Upper lobe of left lung (tissue), 4 donors: ENCODE data around the gene SYT9.

ENCODE experiments used
- POLR2A ChIP-seq, 4 donors: fragments of 450-650 bp; IDR thresholded peaks; one replicate each; pipeline ENCODE4 v1.5.1; 2016 to 2017; ENCODE audit warnings: antibody characterized with exemption in 4 of 4, mild to moderate bottlenecking in 2 of 4
- TF ChIP-seq, protein P1 (sequence below), 6 experiments: fragments of 450-650 bp in 4 of 6; fragments of 200-600 bp in 2 of 6; sonication (generic) in 2 of 6; IDR thresholded peaks; one replicate each; pipeline ENCODE4 v1.5.1; 2016 to 2019; ENCODE audit warnings: antibody characterized with exemption in 6 of 6

DNA sequence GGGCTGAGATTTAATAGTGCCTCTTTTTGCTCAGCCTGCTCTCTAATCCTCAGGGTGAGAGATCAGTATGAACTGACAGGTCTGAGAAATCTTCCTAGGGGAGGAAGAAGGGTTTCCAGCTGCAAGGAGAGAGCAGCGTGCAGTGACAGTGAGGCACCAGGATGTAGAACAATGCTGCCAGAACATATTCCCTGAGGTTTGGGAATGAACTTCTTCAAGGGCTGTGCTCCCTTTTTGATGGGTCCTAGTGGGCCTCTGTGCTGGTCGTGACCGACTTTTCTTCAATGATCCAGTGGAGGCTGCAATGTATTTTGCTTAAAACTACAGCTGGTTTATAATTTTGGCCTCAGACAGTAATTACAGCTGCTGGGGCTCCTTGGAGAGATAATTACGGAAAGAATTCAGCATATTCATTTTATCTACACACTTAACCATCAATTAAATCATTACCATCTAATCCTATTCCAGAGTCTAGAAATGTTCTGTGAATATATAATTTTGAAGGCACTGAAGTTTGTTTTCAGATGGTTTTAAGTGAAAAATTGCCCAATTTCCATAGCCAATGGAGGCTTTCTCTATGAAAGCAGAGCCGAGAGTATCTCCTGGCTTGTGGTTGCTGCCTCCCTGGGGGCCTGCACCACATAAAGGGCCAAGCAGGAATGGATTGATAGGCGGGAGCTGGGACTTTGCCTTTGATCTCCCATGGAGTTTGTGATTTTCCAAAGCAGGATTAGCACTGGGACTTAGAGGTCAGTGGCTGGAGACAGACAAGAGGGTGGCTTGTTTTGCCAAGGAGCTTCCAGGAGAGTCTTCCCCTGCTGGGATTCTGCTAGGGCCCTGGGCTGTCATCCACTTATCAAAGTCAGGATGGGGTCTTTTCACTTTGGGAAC is 192.6 kb downstream of the SYT9 start:
- TF ChIP-seq, protein P1, sequence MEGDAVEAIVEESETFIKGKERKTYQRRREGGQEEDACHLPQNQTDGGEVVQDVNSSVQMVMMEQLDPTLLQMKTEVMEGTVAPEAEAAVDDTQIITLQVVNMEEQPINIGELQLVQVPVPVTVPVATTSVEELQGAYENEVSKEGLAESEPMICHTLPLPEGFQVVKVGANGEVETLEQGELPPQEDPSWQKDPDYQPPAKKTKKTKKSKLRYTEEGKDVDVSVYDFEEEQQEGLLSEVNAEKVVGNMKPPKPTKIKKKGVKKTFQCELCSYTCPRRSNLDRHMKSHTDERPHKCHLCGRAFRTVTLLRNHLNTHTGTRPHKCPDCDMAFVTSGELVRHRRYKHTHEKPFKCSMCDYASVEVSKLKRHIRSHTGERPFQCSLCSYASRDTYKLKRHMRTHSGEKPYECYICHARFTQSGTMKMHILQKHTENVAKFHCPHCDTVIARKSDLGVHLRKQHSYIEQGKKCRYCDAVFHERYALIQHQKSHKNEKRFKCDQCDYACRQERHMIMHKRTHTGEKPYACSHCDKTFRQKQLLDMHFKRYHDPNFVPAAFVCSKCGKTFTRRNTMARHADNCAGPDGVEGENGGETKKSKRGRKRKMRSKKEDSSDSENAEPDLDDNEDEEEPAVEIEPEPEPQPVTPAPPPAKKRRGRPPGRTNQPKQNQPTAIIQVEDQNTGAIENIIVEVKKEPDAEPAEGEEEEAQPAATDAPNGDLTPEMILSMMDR (IDR thresholded peaks at IDR 0.05): no peak
- TF ChIP-seq POLR2A (IDR thresholded peaks at IDR 0.05): no peak
